ENCODE data around the gene OMP.

The OMP gene

GRCh38 chr11:77087723-77088225 lies 14.9 kb upstream of the OMP start:
- ChIA-PET CTCF (interaction anchor here (11.6 to 11.9 kb wide), 2 partner anchors 20 to 36 kb away, joined by 273 to 320 read pairs; partner anchors contain the start of gene OMP), POLR2A (no interaction called here)
- H3K4me3 ChIP-seq (ENCODE audit: low read depth, low read length): no peak overlapping the region

DNA sequence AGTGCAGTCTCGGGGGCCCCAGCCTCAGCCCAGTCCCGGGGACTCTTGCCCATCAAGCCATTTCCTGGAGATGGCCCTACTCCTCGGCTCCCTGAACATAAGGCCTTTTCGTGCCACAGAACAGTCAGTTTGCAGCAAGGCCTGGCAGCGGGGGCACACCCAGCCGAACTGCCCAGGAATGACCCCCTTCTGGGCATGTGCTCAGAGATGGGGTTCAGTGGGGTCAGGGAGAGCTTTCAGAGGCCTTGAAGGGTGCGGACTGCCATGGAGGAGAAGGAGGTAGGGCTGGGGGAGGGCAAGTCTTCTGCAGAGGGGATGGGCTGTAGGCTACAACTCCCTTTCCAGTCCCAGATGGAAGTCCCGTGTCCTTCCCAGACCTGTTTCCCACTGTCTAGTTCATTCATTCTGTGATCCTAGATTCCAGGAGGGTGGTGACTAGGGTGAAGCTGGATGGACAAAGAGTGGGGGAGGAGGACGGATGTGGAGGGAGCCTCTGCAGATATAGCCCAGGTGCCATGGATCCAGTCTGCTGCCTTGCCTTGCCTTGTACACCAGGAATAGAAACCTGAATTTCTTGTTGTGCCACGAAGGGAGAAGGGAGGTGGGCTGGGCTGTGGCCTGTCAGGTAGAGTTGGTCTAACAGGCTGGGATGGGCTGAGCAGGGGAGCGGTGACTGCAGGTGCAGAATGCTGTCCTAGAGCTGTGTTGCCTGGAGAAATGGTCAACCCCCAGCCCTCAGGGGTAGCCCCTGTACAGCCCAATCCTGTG lies 14.2 kb upstream of the OMP start:
- DNase-seq (ENCODE audit: low read depth, low spot score): no peak
- TF ChIP-seq CTCF (IDR thresholded peaks at IDR 0.05; ENCODE audit: insufficient read depth, low read length, missing control alignments): no peak
- H3K4me3 ChIP-seq (ENCODE audit: low read depth, low read length): no peak overlapping the region
- POLR2A ChIA-PET: no interaction called here
- CTCF ChIA-PET: interaction anchor here (0.7 to 11.9 kb wide), 8 partner anchors 8 to 48 kb away, joined by 3 to 320 read pairs (median 74); partner anchors contain the start of genes CAPN5 and OMP

More at GRCh38 chr11:77087723-77088225, 14.9 kb upstream of the OMP start:
- no peak for DNase-seq (ENCODE audit: low read depth, low spot score)
- TF ChIP-seq CTCF (IDR thresholded peaks at IDR 0.05; ENCODE audit: insufficient read depth, low read length, missing control alignments): no peak

- no peak overlapping the region for H3K4me3 ChIP-seq (ENCODE audit: low read depth, low read length)
- no peak for TF ChIP-seq CTCF (IDR thresholded peaks at IDR 0.05; ENCODE audit: insufficient read depth, low read length, missing control alignments)
- no peak for DNase-seq (ENCODE audit: low read depth, low spot score)
- CTCF ChIA-PET: interaction anchor here (0.7 to 11.9 kb wide), 10 partner anchors 9 to 48 kb away, joined by 3 to 320 read pairs (median 63); partner anchors contain the start of genes CAPN5 and OMP
- POLR2A ChIA-PET: no interaction called here
Measured at GRCh38 chr11:77089004-77089545, 13.6 kb upstream of the OMP start.

DNA sequence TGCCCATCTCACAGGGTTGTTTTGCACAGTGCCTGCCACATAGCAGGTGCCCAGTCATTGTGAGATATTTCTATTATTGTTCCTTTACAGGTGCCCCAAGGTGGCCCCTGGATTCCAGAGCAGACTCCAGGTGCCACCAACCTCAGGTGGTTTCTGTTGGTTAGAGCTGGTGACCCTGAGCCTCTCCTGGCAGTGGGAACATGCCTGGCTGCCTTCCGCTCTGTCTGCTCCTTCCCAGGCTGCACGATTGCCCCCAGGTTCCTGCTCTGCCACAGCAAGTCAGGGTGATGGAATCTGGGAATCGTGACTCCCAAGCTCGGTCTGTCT lies 12.6 kb upstream of the OMP start:
- ChIA-PET POLR2A (no interaction called here), CTCF (interaction anchor here (0.9 to 11.9 kb wide), 20 partner anchors 10 to 281 kb away, joined by 3 to 320 read pairs (median 18); partner anchors contain the start of genes CAPN5 and OMP)
- H3K4me3 ChIP-seq (ENCODE audit: low read depth, low read length): no peak overlapping the region
- no peak for DNase-seq (ENCODE audit: low read depth, low spot score)
- TF ChIP-seq CTCF (IDR thresholded peaks at IDR 0.05; ENCODE audit: insufficient read depth, low read length, missing control alignments): no peak

GRCh38 chr11:77090373-77091111 lies 12.1 kb upstream of the OMP start:
- CTCF ChIA-PET: interaction anchor here (0.8 to 11.9 kb wide), 29 partner anchors 10 to 528 kb away, joined by 3 to 320 read pairs (median 8); partner anchors contain the start of genes CAPN5 and OMP
- no peak overlapping the region for H3K4me3 ChIP-seq (ENCODE audit: low read depth, low read length)
- DNase-seq (ENCODE audit: low read depth, low spot score): no peak
- POLR2A ChIA-PET: interaction anchor here (0.9 kb wide), 1 partner anchor 24 kb away, joined by 3 read pairs; the partner anchor contains the start of gene CAPN5
- TF ChIP-seq CTCF (IDR thresholded peaks at IDR 0.05; ENCODE audit: insufficient read depth, low read length, missing control alignments): no peak
